22Rv1 (cell line): ENCODE measurements around the gene SHLD1.

Experiments
- H3K27ac ChIP-seq: fragments of 450-650 bp; 2 replicates; pipeline ENCODE4 v1.5.1; 2017
- ZFX ChIP-seq: fragments of 450-650 bp; IDR thresholded peaks from 2 replicates; pipeline ENCODE4 v1.6.1; 2017; ENCODE audit warnings: antibody characterized with exemption, borderline replicate concordance
- TF ChIP-seq, protein P1 (sequence below): fragments of 450-650 bp; IDR thresholded peaks from 2 replicates; pipeline ENCODE4 v1.5.1; 2017; ENCODE audit warnings: mild to moderate bottlenecking

The SHLD1 gene

DNA sequence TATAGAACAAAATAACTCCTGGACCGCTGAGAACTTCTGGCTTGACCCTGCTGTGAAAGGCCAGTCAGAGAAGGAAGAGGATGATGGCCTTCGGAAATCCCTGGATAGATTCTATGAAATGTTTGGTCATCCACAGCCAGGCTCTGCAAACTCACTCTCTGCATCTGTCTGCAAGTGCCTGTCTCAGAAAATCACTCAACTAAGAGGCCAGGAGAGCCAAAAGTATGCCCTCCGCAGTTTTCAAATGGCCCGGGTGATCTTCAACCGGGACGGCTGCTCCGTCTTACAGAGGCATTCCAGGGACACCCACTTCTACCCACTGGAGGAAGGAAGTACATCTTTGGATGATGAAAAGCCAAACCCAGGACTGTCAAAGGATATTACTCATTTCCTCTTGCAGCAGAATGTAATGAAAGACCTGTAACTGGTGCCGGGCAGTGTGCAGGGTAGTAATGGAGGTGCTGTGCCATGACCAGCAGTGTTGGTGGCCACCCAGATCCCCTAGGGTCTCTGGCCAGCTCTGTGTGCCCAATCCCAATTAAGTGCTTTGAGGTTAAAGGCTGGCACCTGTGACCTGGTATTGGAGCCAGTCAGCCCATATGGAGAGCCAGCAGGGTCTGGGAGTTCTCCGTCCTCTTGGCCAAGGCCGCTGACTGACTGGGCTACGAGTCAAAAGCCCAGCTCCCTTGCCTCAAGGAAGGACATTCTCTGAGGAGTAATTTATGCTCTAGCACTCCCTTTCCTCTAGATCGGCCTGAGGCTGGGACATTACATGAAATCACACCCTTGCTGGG, 113.0 kb downstream of the SHLD1 start:
- TF ChIP-seq ZFX = no peak
- TF ChIP-seq, protein P1, sequence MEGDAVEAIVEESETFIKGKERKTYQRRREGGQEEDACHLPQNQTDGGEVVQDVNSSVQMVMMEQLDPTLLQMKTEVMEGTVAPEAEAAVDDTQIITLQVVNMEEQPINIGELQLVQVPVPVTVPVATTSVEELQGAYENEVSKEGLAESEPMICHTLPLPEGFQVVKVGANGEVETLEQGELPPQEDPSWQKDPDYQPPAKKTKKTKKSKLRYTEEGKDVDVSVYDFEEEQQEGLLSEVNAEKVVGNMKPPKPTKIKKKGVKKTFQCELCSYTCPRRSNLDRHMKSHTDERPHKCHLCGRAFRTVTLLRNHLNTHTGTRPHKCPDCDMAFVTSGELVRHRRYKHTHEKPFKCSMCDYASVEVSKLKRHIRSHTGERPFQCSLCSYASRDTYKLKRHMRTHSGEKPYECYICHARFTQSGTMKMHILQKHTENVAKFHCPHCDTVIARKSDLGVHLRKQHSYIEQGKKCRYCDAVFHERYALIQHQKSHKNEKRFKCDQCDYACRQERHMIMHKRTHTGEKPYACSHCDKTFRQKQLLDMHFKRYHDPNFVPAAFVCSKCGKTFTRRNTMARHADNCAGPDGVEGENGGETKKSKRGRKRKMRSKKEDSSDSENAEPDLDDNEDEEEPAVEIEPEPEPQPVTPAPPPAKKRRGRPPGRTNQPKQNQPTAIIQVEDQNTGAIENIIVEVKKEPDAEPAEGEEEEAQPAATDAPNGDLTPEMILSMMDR = no peak
- no peak overlapping the region for H3K27ac ChIP-seq

DNA sequence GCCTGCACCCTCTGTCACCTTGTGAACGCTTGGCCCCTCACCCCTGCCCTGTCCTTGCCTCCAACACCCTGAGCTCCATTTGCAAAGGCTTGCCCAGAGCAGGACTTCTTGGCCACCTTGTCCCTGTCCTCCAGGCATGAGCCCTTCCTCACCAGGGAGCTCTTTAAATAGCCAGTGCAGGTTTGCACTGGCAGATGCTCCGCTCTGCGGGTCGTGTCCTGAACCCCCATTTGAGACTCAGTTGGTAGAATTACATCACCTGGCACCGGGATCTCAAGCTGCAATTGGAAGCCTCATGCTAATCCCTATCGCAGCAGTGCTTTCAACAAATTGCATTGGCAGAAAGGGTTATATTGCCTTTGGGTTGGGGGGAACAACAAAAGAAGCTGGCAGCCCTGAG, 114.2 kb downstream of the SHLD1 start:
- TF ChIP-seq, protein P1 = no peak
- TF ChIP-seq ZFX = no peak
- no peak overlapping the region for H3K27ac ChIP-seq

DNA sequence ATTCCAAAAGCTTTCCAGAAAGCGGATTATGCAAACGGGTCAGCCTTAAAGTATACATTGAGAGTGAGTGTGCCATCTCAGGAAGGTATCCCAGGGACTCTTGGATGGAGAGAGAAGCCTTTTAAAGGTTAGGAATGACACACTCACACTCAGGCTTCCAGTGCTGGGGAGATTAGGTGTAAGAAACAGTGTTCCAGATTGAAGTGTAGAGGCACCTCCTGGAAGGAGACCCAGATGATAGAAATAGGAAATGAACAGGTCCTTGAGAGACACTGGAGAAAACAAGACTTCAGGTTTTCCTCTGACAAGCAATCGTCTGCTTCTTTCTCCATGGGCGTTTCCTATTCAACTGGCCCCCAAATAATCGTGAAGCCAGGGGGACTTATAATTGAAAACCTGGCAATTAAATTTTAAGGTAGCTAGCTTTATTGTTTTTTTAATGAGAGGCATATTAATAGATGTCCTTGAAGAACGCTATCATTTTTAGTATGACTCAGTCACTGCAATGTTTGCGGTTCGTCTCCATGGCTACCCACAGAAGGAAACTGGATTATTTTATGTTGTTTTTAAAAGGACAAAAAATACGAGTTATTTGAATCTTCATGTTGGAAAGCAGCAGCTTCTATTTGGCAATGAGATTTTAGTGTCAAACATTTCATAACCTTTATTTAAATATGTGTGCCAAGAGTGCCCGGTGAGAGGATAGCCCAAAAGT, 114.8 kb downstream of the SHLD1 start:
- no peak overlapping the region for H3K27ac ChIP-seq
- no peak for TF ChIP-seq ZFX
- TF ChIP-seq, protein P1 = no peak

DNA sequence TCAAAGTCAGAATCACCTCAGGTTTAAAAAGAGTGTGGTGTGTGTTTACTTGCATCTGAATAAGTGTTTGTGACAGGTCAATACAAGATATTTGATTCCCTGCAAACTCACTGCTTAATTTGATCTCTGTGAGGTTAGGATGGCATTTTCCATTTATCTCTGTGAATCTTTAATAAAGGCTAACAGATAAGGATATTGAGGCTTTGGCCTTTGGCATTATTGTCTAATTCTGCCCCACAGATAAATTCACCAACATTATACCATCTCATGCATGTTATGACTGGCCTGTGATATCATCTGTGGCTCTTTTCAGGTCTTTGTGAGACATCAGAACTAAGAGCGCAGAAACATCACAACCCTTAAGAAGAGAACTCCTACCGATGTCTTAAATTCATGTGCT, 115.4 kb downstream of the SHLD1 start:
- H3K27ac ChIP-seq = no peak overlapping the region
- no peak for TF ChIP-seq ZFX
- TF ChIP-seq, protein P1 = no peak

DNA sequence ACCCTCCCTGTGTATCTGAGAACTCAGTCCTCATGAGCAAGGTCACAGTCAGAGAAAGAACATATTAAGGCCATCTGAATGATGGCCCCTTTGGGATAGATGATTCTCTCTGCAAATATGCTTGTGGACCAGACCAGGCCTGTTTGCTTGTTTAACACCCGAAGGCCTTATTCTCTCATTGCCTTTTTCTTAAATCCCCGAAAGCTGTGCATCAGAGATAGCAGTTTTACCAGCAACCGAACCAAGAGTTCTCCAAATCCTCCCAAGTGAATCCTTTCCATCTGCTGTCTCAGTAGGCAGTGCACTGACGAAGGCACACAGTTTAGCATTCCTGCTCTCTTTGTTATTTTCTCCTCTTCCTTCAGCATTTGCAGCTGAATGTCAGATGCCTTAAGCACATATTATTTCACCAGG, 120.4 kb downstream of the SHLD1 start:
- TF ChIP-seq ZFX = no peak
- TF ChIP-seq, protein P1 = no peak
- H3K27ac ChIP-seq = no peak overlapping the region

DNA sequence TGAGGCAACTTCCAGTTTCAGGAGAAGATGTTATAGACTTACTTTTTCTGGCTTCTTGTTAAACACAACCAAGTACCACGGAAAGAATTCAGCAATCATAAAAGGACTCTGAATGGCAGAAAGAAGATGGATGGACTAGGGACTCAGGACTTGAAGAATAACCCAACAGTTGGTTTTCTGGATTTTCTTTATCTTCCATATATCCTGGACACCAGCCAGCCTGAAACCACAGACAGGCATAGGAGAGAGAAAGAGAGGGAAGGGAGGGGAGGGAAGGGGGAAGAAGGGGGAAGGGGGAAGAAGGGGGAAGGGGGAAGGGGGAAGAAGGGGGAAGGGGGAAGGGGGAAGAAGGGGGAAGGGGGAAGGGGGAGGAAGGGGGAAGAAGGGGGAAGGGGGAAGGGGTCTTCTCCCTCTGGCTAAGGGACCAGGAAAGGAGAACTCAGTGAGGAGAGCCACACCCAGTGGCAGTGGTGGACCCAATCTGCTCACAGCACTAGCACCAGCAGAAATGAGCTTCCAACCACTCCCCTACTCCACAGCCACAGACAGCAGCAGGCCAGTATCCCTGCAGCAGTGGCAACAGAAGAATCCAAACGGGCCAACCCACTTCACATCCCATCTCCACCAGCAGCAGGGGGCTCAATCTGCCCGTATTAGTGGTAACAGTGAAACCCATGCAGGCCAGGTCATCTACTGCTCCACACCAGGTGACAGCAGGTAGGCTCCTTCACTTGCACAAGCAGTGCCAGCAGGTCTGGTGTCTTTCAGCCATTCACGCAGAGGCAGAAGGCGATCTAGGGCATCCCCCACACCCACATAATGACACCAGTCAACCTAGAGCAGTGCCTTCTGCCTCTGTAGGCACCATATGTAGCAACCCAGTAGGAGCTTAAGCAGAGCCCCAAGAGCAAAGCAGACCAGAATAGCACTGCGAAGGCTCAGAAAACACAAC, 121.5 kb downstream of the SHLD1 start:
- TF ChIP-seq, protein P1 = no peak
- TF ChIP-seq ZFX = no peak
- H3K27ac ChIP-seq = no peak overlapping the region
